ENCODE data around the gene KCNF1.

KCNF1 gene

GRCh38 chr2:10939058-10939457 is 27.3 kb downstream of the KCNF1 start:
- H3K27ac ChIP-seq: no peak overlapping the region
- TF ChIP-seq CTCF (conservative IDR thresholded peaks at IDR 0.05): no peak

DNA sequence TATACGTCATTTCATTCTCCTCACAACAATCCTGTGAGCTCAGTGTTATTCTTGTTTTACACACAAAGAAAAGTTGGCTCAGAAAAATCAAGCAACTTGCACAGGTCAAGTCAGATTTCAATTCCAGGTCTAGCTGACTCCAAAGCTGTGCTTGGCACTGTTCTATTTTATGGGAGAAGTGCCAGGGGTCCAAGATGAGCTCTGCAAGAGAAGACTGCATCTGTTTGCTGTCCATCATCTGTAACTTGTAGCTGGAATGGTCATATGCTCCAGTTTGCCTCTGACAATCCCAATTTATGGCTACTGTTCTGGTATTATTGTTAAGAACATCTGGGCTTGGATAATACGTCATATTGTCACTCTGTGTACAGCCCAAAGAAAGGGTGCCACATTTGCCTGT is 28.9 kb downstream of the KCNF1 start:
- no peak overlapping the region for H3K27ac ChIP-seq
- TF ChIP-seq CTCF (conservative IDR thresholded peaks at IDR 0.05) (no peak), ZFX (IDR thresholded peaks at IDR 0.05) (no peak)

- no peak overlapping the region for H3K27ac ChIP-seq
- TF ChIP-seq CTCF (conservative IDR thresholded peaks at IDR 0.05) (no peak), ZFX (IDR thresholded peaks at IDR 0.05) (no peak)
Observed at GRCh38 chr2:10941383-10941782, 29.6 kb downstream of the KCNF1 start.

GRCh38 chr2:10944799-10945198 is 33.1 kb downstream of the KCNF1 start:
- no peak overlapping the region for H3K27ac ChIP-seq
- TF ChIP-seq ZFX (IDR thresholded peaks at IDR 0.05) (no peak), CTCF (conservative IDR thresholded peaks at IDR 0.05) (no peak)

DNA sequence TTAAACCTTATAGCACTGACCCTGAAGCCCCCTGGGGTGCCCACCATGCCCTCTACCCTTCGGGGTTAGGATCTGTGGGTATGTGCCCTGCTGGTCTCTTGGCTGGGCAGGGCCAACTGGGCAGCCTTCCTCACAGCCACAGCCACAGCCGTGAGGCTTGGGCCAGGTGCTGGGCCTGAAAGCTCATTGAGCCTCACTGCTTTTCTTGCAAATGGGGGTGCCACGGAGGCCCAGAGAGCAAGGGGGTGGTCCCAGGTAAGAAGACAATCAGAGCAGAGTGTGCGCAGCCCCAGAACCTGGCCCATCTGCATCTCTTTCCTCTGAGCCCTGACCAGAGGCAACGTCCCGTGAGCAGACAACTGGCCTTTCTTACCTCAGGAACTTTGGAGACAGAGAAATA is 34.7 kb downstream of the KCNF1 start:
- TF ChIP-seq CTCF (conservative IDR thresholded peaks at IDR 0.05): no peak
- no peak for TF ChIP-seq ZFX (IDR thresholded peaks at IDR 0.05)
- H3K27ac ChIP-seq: no peak overlapping the region

GRCh38 chr2:10947005-10947440 is 35.3 kb downstream of the KCNF1 start:
- TF ChIP-seq CTCF (conservative IDR thresholded peaks at IDR 0.05) (no peak), ZFX (IDR thresholded peaks at IDR 0.05) (no peak)
- no peak overlapping the region for H3K27ac ChIP-seq

DNA sequence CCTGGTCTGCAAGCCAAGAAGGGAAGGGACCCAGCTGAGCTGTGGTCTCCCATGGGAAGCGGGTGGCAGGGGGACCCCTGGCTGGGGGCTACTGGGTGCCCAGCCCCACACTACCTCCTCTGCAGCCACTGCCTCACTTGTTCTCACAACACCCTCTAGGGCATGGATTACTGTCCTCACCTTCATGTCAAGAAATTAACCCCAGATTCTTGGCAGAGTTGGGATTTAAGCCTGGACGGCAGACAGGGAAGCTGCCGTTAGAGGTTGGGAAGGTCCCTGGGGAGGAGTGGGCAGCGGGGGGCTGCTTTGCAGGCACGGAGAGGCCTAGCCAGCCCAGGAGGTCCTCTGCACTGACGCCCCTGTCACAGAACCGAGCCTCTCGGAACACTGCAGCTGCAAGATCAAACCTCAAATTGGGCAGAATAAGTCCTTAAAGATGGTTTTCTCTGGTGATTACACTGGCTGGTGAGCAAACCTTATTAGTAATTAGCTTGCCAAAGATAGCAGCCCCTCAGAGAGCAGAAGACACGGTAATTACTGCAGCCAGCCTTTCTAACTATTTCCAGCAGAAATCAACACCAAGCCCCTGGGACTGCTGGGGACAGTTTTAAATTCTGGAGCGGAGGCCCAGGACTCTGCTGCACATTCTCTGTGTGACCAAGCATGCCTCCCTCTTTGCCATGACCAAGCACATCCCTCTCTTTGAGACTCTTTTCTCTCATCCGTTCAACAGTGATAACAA is 35.9 kb downstream of the KCNF1 start:
- TF ChIP-seq CTCF (conservative IDR thresholded peaks at IDR 0.05) (no peak), ZFX (IDR thresholded peaks at IDR 0.05) (no peak)
- no peak overlapping the region for H3K27ac ChIP-seq
